HCEC 1CT (cell line): ENCODE results near the gene SLFN12L.

Experiments used
- DNase-seq: peaks from one replicate; pipeline ENCODE4 v3.0.0-alpha.2; 2017

SLFN12L gene

DNA sequence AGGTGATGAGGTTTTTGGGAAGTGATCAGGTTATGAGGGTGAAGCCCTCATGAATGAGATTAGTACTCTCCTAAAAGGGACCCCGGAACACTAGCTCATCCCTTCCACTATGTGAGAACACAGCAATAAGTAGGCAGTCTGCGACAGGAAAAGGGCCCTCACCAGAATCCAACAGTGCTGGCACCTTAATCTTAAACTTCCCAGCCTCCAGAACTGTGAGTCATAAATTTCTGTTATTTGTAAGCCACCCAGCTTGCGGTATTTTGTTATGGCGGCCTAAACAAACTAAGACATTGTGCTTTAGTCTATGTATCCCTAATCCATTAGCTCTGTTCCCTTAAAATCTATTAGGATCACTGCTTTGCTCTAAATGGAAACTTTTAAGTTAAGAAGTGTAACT lies 113.7 kb downstream of the SLFN12L start:
- peak; percentile 49 for DNase-seq
